ENCODE measurements around the gene RASGRF1.

- TF ChIP-seq CTCF (IDR thresholded peaks at IDR 0.05) = no peak
- TF ChIP-seq EZH2 (IDR thresholded peaks at IDR 0.05; ENCODE audit: borderline replicate concordance, insufficient read depth, low read depth, low read length, poor library complexity, severe bottlenecking) = no peak
Measured at GRCh38 chr15:79032656-79033055, 57.9 kb downstream of the RASGRF1 start.

Measured in B cell (primary cell).